ENCODE data around the gene DCTN3.

Gene DCTN3

DNA sequence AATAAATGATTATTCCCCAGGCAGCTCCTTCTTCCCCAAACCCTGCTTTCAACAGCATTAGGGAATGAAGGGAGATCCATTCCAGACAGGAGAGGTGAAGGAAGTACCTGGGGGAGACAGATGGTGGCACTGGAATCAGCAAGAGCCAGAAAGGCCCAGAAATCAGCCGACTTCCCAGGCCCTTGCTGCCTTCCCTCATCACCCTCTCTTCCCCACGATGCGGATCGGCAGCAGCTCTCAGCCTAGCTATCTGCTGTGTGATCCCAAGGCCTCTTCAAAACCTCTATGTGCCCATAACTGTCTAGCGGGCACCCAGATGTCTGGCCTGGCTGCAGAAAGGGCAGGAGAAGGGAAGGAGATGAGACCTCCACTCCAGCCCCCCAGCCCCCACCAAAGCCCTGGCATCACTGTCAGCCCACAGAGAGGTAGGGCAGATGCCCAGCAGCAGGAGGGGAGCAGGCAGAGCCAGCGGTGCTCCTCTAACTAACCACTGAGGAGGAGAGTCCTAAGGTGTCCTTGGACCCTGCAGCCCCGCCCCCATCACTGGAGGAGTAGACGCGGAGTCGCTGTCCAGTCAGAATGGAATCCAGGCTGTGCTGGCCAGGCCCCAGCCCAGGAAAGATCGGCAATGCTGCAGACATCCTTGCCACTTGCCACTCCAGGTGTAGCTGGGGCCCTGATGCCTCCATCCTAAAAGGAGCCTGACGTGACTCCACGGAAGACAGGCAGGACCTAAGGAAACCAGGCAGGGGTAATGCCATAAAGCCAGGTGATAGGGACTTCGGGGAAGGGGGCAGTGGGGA lies 43.5 kb downstream of the DCTN3 start:
- no peak for FAIRE-seq
- no peak for DNase-seq (ENCODE audit: insufficient read length, low spot score)

DNA sequence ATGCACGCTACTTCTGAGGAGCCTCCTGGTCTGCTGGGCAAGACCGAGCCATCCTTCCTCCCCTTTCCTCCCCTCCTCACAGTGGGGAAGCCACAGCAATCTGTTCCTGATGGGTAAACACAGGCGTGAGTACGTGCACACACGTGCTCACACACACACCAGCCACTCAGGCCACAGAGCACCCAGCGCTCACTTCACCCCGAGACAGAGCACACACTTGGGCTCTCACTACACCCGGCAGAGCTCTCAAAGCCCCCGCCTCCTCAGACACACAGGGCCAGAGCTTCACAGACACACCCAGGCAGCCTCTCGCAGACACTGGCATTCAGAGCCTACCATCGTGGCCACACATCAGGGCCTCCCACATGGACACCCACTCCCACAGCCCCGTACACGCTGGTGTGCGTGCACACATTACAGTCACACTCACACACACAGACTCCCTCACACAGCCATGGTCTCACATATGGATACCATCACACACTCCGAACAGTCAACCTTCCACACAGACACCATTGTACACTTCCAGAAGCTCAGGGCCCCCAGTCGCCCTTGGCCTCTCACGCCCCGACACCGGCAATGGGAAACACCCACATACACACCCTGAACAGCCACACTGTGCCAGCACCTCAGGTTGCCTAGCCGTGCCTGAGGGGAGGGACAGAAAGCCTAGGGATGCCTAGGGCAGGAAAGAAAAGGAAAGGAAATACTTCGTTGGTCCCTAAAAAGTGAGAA lies 44.3 kb downstream of the DCTN3 start:
- DNase-seq (ENCODE audit: insufficient read length, low spot score) (no peak), FAIRE-seq (no peak)

DNA sequence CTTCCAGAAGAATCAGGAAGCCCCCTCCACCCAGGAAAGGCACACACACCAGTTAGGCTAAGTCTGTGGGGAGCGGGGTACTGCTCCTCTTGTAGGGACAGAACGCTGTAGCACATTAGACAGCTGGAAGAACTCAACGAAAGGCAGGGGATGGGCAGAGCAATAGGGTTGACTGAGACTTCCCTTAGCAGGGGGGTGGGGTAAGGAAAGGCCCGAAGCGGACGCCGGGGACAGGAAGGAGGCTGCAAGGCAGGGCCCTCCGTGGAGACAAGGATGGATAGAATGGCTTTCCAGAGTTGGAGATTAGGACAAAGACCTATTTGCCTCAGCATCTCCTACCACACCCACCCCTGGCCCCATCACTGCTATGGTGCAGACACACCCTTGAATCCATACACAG lies 45.1 kb downstream of the DCTN3 start:
- DNase-seq (ENCODE audit: insufficient read length, low spot score): no peak

GRCh38 chr9:34574571-34574970 lies 45.7 kb downstream of the DCTN3 start:
- no peak for FAIRE-seq

More for the DNA sequence above, 45.1 kb downstream of the DCTN3 start:
- no peak for FAIRE-seq

GRCh38 chr9:34573599-34574325 lies 46.5 kb downstream of the DCTN3 start:
- no peak for DNase-seq (ENCODE audit: insufficient read length, low spot score)
- no peak for FAIRE-seq

More at GRCh38 chr9:34574571-34574970, 45.7 kb downstream of the DCTN3 start:
- DNase-seq (ENCODE audit: insufficient read length, low spot score): no peak

- FAIRE-seq (no peak), DNase-seq (ENCODE audit: insufficient read length, low spot score) (no peak)
Observed at GRCh38 chr9:34572628-34573027, 47.7 kb downstream of the DCTN3 start.

- DNase-seq (ENCODE audit: insufficient read length, low spot score) (no peak), FAIRE-seq (no peak)
Observed at GRCh38 chr9:34572092-34572491, 48.2 kb downstream of the DCTN3 start.

GRCh38 chr9:34571481-34571810 lies 48.8 kb downstream of the DCTN3 start:
- FAIRE-seq (no peak), DNase-seq (ENCODE audit: insufficient read length, low spot score) (no peak)

GRCh38 chr9:34570809-34571480 lies 49.4 kb downstream of the DCTN3 start:
- no peak for FAIRE-seq

DNA sequence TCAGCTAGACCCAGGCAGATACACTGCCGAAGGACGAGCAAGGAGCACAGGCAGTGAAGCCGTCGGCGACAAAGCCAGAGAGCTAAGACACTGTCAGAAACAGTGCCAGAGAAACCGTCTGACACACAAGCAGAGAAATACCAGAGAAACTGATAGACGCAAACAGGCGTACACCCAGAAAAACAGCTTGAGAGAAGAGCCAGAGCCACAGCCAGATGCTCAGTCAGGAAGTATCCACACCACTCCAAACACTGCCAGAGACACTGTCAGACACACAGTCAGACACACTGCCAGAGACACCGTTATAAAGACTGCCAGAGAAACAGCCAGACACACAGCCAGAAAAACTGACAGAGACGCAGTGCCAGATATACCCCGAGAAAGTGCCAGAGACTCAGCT lies 49.9 kb downstream of the DCTN3 start:
- FAIRE-seq (no peak), DNase-seq (ENCODE audit: insufficient read length, low spot score) (no peak)

More at GRCh38 chr9:34570809-34571480, 49.4 kb downstream of the DCTN3 start:
- no peak for DNase-seq (ENCODE audit: insufficient read length, low spot score)

- DNase-seq (ENCODE audit: insufficient read length, low spot score): no peak
- FAIRE-seq: no peak
Observed at GRCh38 chr9:34568774-34569173, 51.5 kb downstream of the DCTN3 start.

GRCh38 chr9:34568133-34568532 lies 52.2 kb downstream of the DCTN3 start:
- DNase-seq (ENCODE audit: insufficient read length, low spot score) (no peak), FAIRE-seq (no peak)

DNA sequence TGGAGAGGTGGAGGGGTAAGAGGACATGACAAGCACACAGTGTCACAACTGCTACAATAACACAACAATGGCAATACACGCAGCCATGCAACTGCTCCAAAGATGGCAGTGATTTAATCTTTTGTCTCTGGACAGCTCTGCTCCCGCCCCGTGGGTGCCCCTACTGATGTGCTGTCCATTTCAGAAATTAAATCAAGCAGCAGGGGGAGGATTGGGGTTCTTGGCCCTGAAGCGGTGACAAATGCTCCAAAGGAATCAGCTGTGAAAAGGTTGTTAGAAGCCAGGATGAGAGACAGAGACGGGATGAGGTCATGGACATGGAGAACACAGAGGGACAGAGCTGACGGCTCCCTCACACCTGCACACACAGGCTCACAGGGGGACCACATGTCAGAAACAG lies 53.3 kb downstream of the DCTN3 start:
- DNase-seq (ENCODE audit: insufficient read length, low spot score) (no peak), FAIRE-seq (no peak)

- FAIRE-seq: no peak
- no peak for DNase-seq (ENCODE audit: insufficient read length, low spot score)
Observed at GRCh38 chr9:34566322-34566721, 54.0 kb downstream of the DCTN3 start.

DNA sequence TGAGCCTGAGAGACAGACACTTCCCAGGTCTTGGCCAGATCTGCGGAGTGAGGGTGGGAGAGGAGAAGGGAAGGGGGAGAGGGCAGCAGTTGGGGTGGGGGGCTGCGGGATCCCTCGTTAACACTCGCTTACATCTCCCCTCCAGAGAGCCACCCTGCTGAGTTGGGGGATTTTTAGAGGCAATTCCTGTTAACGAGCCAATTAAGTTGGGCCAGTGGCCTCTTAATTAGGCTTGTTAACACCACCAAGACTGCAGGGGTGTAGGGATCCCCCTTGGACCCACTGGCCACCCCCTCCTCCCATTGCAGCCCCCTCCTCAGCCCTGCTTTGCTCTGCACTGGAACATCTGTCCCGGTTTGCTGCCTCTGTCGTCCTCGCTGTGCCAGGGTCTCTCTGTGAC lies 54.4 kb downstream of the DCTN3 start:
- DNase-seq (ENCODE audit: insufficient read length, low spot score) (no peak), FAIRE-seq (no peak)

GRCh38 chr9:34564617-34565016 lies 55.7 kb downstream of the DCTN3 start:
- FAIRE-seq (no peak), DNase-seq (ENCODE audit: insufficient read length, low spot score) (no peak)

Measured in GM19239 (cell line).